Activated CD8-positive, alpha-beta memory T cell treated with anti-CD3 and anti-CD28 coated beads for 24 hours (primary cell): ENCODE measurements around the gene EPHA4.

Experiments used
- DNase-seq: peaks from one replicate; pipeline ENCODE4 v3.0.0-alpha.2; 2020

Gene EPHA4

GRCh38 chr2:221431477-221431876 lies 140.6 kb downstream of the EPHA4 start:
- no peak for DNase-seq

DNA sequence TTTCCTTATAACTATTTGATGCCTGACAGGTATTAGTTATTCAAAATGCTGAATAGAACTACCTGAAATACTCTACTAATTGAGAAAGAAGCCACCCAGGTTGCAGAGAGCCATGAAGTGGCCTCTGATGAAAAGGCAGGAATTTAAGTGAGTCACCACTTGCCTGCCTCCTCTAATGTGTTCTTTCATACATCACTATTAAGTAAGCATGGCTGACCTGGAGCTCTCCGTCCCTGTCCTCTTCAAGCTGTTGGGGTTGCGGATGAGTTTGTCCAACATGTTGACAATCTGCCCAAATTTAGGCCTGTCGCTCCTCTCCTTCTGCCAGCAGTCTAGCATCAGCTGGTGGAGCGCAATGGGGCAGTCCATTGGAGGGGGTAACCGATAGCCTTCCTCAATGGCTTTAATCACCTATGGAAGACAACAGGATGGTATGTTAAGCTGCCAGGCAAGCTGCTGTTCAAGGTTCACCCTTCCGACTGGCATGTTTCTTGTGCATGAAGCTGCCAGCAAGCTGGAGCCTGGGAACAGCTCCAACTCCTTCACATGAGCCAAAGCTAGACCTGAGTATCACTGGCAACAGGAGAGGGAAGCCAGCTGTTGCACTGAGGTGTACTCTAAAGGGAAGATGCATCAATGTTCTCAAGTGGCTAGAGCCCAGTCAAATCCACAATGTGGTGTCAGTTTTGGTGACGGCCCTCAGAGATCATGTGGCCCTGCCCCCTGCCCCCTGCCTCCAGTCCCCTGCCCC lies 142.2 kb downstream of the EPHA4 start:
- no peak for DNase-seq

- no peak for DNase-seq
Measured at GRCh38 chr2:221428896-221429295, 143.2 kb downstream of the EPHA4 start.

GRCh38 chr2:221426929-221427328 lies 145.2 kb downstream of the EPHA4 start:
- DNase-seq = no peak

- no peak for DNase-seq
Measured at GRCh38 chr2:221425891-221426290, 146.2 kb downstream of the EPHA4 start.

GRCh38 chr2:221425353-221425752 lies 146.8 kb downstream of the EPHA4 start:
- no peak for DNase-seq

DNA sequence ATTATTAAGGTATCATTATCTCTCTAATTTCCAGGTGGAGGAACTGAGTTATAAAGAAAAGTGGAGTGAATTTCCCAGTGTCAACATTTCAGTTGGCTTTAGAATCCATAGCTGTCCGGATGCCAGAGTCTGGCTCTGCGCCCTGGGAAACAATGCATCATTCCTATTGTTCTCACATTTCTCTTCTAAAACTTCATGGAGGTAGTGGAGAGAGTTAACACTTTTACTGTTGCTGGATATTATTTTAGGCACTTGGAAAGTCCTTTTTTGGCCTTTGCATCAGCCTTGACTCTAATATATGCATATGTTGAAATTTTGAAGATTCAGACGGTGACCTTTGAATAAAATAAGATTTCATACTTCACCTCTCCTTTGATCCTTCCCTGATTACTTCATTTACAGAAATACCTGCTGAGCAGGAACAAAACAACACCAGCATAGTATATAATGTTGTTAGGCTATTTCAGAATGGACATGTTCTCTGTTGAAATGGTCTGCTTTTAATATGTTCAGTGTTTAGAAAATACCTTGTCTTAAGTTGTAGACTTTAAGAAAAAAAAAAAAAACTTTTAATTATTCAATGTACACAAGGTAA lies 148.8 kb downstream of the EPHA4 start:
- DNase-seq = no peak

- no peak for DNase-seq
Measured at GRCh38 chr2:221422516-221423209, 149.4 kb downstream of the EPHA4 start.

DNA sequence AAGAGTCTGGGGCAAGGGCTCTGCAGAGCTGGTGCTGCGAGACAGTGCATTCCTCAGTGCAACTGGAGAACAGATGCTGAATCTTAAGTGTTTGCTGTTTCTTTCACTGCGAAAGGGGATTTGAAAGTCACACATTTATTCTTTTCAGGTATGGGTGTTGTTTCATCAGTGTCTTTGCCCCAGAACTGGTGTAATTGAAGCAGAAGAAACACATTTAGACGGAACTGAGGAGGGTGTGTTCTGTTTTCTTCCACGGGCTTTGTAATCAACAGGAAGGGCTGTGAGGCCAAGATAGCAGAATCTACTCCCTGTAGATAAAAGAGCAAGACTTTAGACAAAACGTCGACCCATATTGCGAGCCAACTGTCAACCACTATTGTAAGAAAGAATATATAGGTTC lies 151.9 kb downstream of the EPHA4 start:
- DNase-seq = no peak

- no peak for DNase-seq
Measured at GRCh38 chr2:221415789-221416188, 156.3 kb downstream of the EPHA4 start.

DNA sequence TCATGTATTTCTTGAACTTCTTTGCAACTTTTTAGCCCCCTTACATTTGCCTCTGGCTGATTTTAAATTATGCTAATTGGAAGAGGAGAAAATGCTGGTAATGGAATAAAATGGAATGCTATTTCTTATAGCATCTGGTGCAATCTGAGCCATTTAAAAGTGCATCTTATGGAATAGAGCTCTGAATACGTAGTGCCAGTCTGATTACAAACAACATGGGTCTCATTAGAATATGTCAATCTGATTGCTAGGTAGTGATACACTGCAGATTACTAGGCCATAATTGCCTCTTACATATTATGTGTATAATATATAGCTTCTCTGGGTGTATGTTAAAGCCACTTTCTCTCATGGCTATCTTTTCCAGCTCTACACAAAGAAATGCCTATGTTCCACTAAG lies 159.1 kb downstream of the EPHA4 start:
- no peak for DNase-seq

- DNase-seq = no peak
Measured at GRCh38 chr2:221410487-221410886, 161.6 kb downstream of the EPHA4 start.

GRCh38 chr2:221407765-221408164 lies 164.3 kb downstream of the EPHA4 start:
- DNase-seq = no peak

DNA sequence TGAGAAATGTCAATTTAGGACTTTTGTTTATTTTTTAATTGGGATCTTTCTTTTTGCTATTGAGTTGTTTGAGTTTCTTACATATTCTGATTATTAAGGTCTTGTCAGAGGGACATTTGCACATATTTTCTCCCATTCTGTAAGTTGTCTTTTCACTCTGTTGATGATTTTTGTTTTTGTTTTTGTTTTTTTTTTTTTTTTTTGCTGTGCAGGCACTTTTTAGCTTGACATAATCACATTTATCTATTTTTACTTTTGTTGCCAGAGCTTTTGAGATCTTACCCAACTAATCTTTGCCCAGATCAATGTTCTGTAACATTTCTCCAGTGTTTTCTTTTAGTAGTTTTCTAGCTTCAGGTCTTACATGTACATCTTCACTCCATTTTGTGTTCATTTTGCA lies 166.6 kb downstream of the EPHA4 start:
- no peak for DNase-seq

DNA sequence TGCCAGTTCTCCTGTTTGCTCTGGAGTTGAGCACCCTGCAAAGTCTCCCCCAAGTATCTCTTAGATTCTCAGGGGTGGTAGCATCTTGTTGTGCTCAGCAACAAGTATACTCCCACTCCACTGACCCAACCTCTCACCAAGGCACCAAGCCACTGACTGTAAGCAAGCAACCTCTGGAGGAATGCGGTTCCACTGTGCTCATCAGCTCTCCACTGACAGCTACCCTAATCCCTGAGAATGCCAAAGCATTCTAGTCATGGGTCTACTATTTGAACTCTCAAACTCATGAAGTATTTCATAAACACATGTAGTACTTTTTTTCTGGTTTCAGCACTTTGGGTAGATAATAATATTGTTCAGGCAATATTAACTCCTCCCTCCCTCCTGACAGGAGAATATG lies 170.0 kb downstream of the EPHA4 start:
- DNase-seq = no peak

GRCh38 chr2:221400411-221400810 lies 171.7 kb downstream of the EPHA4 start:
- DNase-seq = no peak

DNA sequence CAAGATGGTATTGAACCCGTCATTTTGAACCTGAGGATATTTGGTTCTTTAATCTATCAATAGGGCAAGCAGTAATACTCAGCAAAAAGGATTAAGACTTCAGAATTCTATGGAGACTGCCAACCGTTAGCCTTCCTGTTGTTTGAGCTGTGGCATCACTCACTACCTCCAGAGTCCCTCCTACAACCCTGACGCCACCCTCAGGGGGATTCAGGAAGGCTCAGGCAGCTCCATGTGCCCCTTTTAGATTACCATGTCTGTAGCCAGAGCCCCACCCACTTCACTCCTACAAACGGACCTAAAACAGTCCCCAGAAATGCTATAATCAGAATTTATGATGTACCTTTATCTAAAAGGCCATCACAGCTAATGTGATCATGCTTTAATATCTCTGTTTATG lies 172.9 kb downstream of the EPHA4 start:
- no peak for DNase-seq

GRCh38 chr2:221397187-221397586 lies 174.9 kb downstream of the EPHA4 start:
- DNase-seq = no peak

- no peak for DNase-seq
Measured at GRCh38 chr2:221392228-221392881, 179.7 kb downstream of the EPHA4 start.

GRCh38 chr2:221390878-221391277 lies 181.2 kb downstream of the EPHA4 start:
- no peak for DNase-seq

DNA sequence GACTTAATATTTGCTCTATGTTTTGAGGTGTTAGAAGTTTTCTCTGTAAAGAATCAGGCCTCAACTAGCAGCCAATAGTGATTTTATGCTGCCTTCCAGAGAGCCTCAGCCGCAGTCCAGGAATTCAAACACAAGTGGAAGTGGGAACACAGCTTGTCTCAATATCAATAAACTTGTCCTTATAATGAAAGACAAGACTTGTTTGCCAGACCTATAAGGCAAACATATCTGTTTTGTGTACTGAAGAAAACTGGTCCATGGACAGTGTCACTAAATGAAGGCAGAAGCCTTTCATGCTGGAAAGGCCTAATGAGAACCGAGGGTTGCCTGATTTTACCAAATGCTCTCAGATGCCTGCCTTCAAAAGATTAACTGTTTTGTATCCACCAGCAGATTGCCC lies 182.2 kb downstream of the EPHA4 start:
- no peak for DNase-seq

DNA sequence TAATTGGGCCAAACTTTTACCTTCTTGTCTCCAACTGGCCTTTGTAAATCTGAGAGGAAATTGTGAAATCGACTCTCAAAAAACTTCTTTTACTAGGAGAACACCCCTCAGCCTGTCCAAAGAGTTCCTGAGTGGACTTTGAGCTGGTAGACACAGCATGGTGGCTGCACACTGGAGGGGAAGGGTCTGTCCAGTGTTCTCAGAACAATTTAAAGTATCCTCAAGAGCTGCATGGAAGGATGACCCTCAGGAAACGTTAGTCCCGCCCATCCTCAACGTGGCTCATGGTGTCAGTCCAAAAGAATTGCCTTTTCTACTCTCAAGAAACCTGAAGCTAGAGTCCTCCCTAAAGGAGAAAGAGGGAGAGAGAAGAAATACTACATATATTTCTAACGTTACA lies 182.7 kb downstream of the EPHA4 start:
- DNase-seq = no peak

DNA sequence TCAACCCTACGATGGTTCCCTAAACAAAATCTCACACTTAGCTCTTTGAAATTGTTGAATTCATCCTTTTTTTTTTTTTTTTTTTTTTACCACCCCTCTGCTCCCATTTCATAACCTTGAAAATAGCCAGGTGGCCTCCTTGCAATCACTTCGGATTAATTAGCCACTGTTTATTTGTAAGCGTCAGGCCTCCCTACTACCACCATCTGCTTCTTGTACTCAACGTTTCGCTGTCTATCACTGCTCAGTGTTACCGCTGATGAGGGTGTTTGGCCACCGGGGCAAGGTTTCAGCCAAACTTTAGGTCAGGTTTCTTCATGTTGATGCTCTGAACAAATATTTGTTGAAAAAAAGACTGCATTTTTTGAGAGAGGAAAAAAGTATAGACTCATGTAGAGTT lies 183.2 kb downstream of the EPHA4 start:
- no peak for DNase-seq

- DNase-seq = no peak
Measured at GRCh38 chr2:221385716-221386115, 186.4 kb downstream of the EPHA4 start.
